ENCODE measurements around the gene ARAP3.
A peak's percentile ranks its signal among the peaks of the same experiment; 100 is the strongest.

Gene ARAP3

DNA sequence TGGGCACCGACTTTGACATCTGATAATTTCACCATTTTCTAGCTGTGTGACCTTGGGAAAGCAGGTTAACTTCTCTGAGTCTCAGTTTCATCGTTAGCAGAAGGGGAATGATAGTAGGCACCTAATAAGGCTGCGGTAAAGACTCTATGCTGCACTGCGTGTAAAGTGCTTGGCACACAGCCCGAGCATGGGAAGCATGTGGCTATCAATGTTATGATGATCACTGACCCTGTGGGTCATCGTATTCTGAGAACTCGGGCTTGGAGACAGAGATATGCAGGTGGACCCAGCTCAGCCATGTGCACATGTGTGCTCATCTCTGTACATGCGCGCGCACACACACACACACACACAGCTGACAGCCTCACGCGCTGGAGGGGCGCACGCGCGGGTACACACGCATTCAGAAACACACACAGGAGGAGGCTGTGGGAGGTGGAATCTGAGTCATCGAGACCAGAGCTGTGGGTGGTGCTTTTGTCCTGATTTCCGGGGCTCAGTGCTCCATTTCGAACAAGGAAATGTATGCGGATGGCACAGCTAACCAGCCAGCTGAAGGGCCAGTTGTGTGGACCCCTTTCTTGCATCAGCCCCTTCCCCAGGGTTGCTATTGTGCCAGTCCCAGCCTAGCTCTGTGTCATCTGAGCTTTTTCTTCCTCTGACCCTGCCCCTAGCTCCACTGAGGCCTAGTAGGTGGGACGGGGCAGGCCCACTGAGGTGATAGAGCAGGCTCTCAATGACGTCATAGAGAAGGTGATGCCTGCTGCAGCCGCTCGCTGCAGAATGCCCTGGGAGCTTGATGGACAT lies 11.1 kb upstream of the ARAP3 start:
- Histone ChIP-seq H3K79me2 (ENCODE audit: low read length) (no peaks in the 10 kb centered on the region), H2AFZ (ENCODE audit: low read depth, low read length) (peak overlapping the region; percentile 65; the same call in 1 of the 2 replicates), H3K4me2 (ENCODE audit: low read length) (peak overlapping the region; percentile 95), H3K4me3 (ENCODE audit: low read length) (peak overlapping the region; percentile 86), H3K36me3 (replicated peaks; ENCODE audit: low read depth, low read length) (no peaks in the 10 kb centered on the region), H3K27me3 (ENCODE audit: low read depth, low read length) (peaks cover 34% of the 10 kb centered on the region), H3K27ac (ENCODE audit: low read length) (no peak overlapping the region), H3K4me1 (ENCODE audit: low read length) (peaks cover 16% of the 10 kb centered on the region), H3K9ac (ENCODE audit: low read length) (peak overlapping the region; percentile 57; the same call in 1 of the 2 replicates), H3K9me3 (ENCODE audit: insufficient read depth, low read length) (no peaks in the 10 kb centered on the region), H4K20me1 (ENCODE audit: insufficient read depth, low read length) (no peaks in the 10 kb centered on the region)
- no peak for TF ChIP-seq EZH2phosphoT487 (IDR thresholded peaks at IDR 0.05; ENCODE audit: low read depth)
- TF ChIP-seq, protein P1, sequence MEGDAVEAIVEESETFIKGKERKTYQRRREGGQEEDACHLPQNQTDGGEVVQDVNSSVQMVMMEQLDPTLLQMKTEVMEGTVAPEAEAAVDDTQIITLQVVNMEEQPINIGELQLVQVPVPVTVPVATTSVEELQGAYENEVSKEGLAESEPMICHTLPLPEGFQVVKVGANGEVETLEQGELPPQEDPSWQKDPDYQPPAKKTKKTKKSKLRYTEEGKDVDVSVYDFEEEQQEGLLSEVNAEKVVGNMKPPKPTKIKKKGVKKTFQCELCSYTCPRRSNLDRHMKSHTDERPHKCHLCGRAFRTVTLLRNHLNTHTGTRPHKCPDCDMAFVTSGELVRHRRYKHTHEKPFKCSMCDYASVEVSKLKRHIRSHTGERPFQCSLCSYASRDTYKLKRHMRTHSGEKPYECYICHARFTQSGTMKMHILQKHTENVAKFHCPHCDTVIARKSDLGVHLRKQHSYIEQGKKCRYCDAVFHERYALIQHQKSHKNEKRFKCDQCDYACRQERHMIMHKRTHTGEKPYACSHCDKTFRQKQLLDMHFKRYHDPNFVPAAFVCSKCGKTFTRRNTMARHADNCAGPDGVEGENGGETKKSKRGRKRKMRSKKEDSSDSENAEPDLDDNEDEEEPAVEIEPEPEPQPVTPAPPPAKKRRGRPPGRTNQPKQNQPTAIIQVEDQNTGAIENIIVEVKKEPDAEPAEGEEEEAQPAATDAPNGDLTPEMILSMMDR (IDR thresholded peaks at IDR 0.05; ENCODE audit: low read depth, low read length), result no peak

DNA sequence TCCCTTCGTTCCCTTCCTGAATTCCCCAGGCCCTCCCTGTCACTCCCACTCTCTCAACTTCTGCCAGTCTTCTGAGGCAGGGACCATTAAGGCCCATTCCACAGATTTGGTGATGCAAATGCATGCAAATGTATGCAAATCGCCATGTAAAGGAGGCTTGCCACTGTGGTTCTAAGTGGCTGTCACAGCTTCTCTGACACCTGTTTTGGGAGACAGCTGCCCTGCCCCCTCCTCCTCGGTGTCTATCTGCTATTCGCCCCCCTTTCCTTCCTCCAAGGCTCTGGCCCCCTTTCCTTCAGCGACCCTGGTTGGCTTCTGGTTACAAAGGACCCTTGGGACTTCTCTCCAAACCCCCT lies 10.5 kb upstream of the ARAP3 start:
- no peaks in the 10 kb centered on the region for H3K9me3 ChIP-seq (ENCODE audit: insufficient read depth, low read length)
- H3K9ac ChIP-seq (ENCODE audit: low read length), result peak overlapping the region; percentile 57

DNA sequence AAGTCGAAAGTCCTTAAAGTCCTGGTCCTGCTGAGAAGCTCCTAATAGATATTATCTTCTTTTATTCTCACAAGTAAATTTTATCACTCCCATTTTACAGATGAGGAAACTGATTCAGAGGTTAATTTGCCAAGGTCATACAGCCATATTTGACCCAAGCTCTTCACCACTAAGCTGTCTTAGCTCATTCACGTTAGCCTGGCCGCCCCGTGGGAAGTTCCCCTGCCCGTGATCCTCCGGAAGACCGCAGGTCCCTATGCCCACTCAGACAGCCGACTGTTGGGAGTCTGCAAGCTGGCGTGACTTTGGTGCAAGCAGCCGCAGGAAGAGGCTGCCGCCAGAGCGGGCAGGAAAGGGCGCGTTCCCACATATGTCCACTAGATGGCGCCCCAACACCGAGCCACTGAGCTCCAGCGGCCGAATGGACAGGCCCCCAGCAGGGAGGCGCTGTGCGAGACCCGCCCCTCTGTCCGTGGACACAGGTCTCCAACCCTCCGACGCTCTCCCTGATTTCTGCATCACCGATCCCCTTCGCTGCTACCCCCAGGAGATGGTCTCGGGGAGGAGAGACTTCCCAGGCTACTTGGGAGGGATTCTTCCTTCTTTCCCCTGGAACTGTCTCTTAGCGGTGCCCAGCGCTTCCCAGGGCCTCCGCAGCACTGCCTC lies 10.0 kb upstream of the ARAP3 start:
- Histone ChIP-seq H3K27me3 (ENCODE audit: low read depth, low read length) (peaks cover 24% of the 10 kb centered on the region), H3K9me3 (ENCODE audit: insufficient read depth, low read length) (no peaks in the 10 kb centered on the region), H3K79me2 (ENCODE audit: low read length) (no peaks in the 10 kb centered on the region), H3K4me1 (ENCODE audit: low read length) (peaks cover 16% of the 10 kb centered on the region), H2AFZ (ENCODE audit: low read depth, low read length) (peak overlapping the region; percentile 62), H3K27ac (ENCODE audit: low read length) (no peak overlapping the region), H3K4me2 (ENCODE audit: low read length) (peak overlapping the region; percentile 95), H3K9ac (ENCODE audit: low read length) (peak overlapping the region; percentile 57), H3K36me3 (replicated peaks; ENCODE audit: low read depth, low read length) (no peaks in the 10 kb centered on the region), H3K4me3 (ENCODE audit: low read length) (peak overlapping the region; percentile 86), H4K20me1 (ENCODE audit: insufficient read depth, low read length) (no peaks in the 10 kb centered on the region)
- TF ChIP-seq EZH2phosphoT487 (IDR thresholded peaks at IDR 0.05; ENCODE audit: low read depth), result no peak
- TF ChIP-seq, protein P1 (IDR thresholded peaks at IDR 0.05; ENCODE audit: low read depth, low read length), result peak; percentile 80

More for the DNA sequence above, 10.5 kb upstream of the ARAP3 start:
- peak overlapping the region; percentile 95 for H3K4me2 ChIP-seq (ENCODE audit: low read length)
- H3K4me3 ChIP-seq (ENCODE audit: low read length), result peak overlapping the region; percentile 86
- no peaks in the 10 kb centered on the region for H4K20me1 ChIP-seq (ENCODE audit: insufficient read depth, low read length)
- no peaks in the 10 kb centered on the region for H3K36me3 ChIP-seq (replicated peaks; ENCODE audit: low read depth, low read length)
- H3K4me1 ChIP-seq (ENCODE audit: low read length), result peaks cover 16% of the 10 kb centered on the region
- H2AFZ ChIP-seq (ENCODE audit: low read depth, low read length), result peak overlapping the region; percentile 62; the same call in 1 of the 2 replicates
- H3K79me2 ChIP-seq (ENCODE audit: low read length), result no peaks in the 10 kb centered on the region
- TF ChIP-seq EZH2phosphoT487 (IDR thresholded peaks at IDR 0.05; ENCODE audit: low read depth), result no peak
- TF ChIP-seq, protein P1 (IDR thresholded peaks at IDR 0.05; ENCODE audit: low read depth, low read length), result no peak
- peaks cover 29% of the 10 kb centered on the region for H3K27me3 ChIP-seq (ENCODE audit: low read depth, low read length)
- H3K27ac ChIP-seq (ENCODE audit: low read length), result no peak overlapping the region

DNA sequence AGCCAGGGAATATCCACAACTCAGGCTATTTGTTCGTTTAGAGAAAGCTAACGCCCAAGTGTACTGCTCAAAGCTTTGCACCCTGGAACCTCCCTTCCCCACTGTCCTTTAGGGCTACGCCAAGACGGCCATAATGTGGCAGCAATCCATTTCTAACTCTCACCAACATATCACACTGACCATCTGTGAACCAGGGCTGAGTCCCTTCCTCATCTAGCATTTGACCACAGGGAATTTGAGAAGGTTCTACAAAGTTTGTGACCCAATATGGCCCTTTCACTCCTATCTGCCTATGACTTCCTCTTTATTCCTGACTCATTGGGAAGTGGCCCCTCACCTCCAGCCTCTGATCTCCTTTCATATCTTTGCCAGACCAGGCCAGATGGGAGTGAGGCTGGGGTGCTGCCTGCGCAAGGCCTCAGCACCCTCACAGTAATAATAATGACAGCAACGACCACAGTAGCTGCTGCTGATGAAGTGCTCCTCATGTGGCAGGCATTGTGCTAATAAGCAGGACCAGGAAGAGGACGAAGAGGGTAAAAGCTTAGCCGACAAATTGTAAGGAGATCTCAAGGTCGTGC lies 9.3 kb upstream of the ARAP3 start:
- no peaks in the 10 kb centered on the region for H3K9me3 ChIP-seq (ENCODE audit: insufficient read depth, low read length)
- H4K20me1 ChIP-seq (ENCODE audit: insufficient read depth, low read length), result no peaks in the 10 kb centered on the region
- no peak for TF ChIP-seq EZH2phosphoT487 (IDR thresholded peaks at IDR 0.05; ENCODE audit: low read depth)
- TF ChIP-seq, protein P1 (IDR thresholded peaks at IDR 0.05; ENCODE audit: low read depth, low read length), result no peak
- H3K9ac ChIP-seq (ENCODE audit: low read length), result no peak overlapping the region
- no peak overlapping the region for H3K4me2 ChIP-seq (ENCODE audit: low read length)
- no peak overlapping the region for H3K27ac ChIP-seq (ENCODE audit: low read length)
- H3K27me3 ChIP-seq (ENCODE audit: low read depth, low read length), result peaks cover 17% of the 10 kb centered on the region
- no peak overlapping the region for H3K4me3 ChIP-seq (ENCODE audit: low read length)
- H2AFZ ChIP-seq (ENCODE audit: low read depth, low read length), result no peak overlapping the region
- no peaks in the 10 kb centered on the region for H3K79me2 ChIP-seq (ENCODE audit: low read length)
- peaks cover 16% of the 10 kb centered on the region for H3K4me1 ChIP-seq (ENCODE audit: low read length)
- H3K36me3 ChIP-seq (replicated peaks; ENCODE audit: low read depth, low read length), result no peaks in the 10 kb centered on the region
